K562 (cell line): ENCODE results near the gene MITF. TPM values are rescaled to one million over a fixed set of nuclear protein-coding genes. Genes with fewer than 3 reads are reported as not detected.

Experiments
- ATAC-seq: fragments of 200-7000 bp; cut with Tn5 transposase; 3 replicates; pipeline ENCODE4 v1.9.1; 2020; ENCODE audit warnings: moderate library complexity
- BruUV-seq: library from RNA; stranded (reverse); fragments of 400-500 nt; replicated peaks from 2 replicates; lab custom pipeline; 2021; lab: Mats Ljungman, UMichigan
- CTCF ChIA-PET: fragments of 300-600 bp; formaldehyde crosslinking; extraction: SDS; loops from one replicate; lab custom pipeline; 2021; ENCODE audit warnings: low intra/inter-chr PET ratio; lab: Yijun Ruan, JAX
- POLR2A ChIA-PET: fragments of 300-600, 350-650 bp; sonication (Branson Sonifier 250); formaldehyde crosslinking; extraction: SDS; loops from one replicate; lab custom pipeline; 2021; ENCODE audit warnings: antibody characterized with exemption, inconsistent platforms; lab: Yijun Ruan, JAX
- DNase-seq, 4 experiments: peaks; one replicate each; pipeline versions ENCODE4 v3.0.0 to v3.0.0-alpha.2; 2011 to 2018; ENCODE audit warnings: low spot score in 3 of 4, mixed read lengths in 3 of 4; ENCODE audit errors: extremely low read depth in 1 of 4
- FAIRE-seq: peaks from 2 replicates; lab custom pipeline; 2011; peaks lifted over from hg19 to GRCh38; lab: Jason Lieb, UNC
- H2AFZ ChIP-seq: 2 replicates; pipeline ENCODE4 v1.6.0; 2011; ENCODE audit warnings: low read depth, low read length, control low read depth, inconsistent platforms
- H3K27ac ChIP-seq: fragments of 200-600 bp; 3 replicates; pipeline ENCODE4 v1.8.0; 2011; ENCODE audit warnings: low read depth, mild to moderate bottlenecking, control low read depth, inconsistent platforms, low read length, moderate library complexity, mixed read lengths; ENCODE audit errors: extremely low read depth
- H3K27me3 ChIP-seq, 2 experiments: fragments of 300-600 bp in 1 of 2; 2 replicates in 1 of 2; 3 replicates in 1 of 2; pipeline versions ENCODE4 v1.6.0 to v1.8.0; 2011; ENCODE audit warnings: inconsistent platforms in 2 of 2, low read length in 2 of 2, mild to moderate bottlenecking in 1 of 2, mixed read lengths in 1 of 2, moderate library complexity in 1 of 2; ENCODE audit not compliant: control insufficient read depth in 2 of 2, insufficient read depth in 2 of 2
- H3K36me3 ChIP-seq: fragments of 300-600 bp; 3 replicates; pipeline ENCODE4 v1.8.0; 2011; ENCODE audit warnings: mild to moderate bottlenecking, low read length, inconsistent platforms; ENCODE audit not compliant: control insufficient read depth, insufficient read depth
- H3K4me1 ChIP-seq, 2 experiments: fragments of 200-600 bp in 1 of 2; replicated peaks in 1 of 2; 2 replicates in 1 of 2; 3 replicates in 1 of 2; pipeline versions ENCODE4 v1.5.1 to v1.8.0; 2011; ENCODE audit warnings: inconsistent platforms in 2 of 2, low read length in 2 of 2, mild to moderate bottlenecking in 1 of 2, mixed read lengths in 1 of 2, moderate library complexity in 1 of 2; ENCODE audit not compliant: control insufficient read depth in 2 of 2, insufficient read depth in 2 of 2
- H3K4me2 ChIP-seq: 2 replicates; pipeline ENCODE4 v1.6.1; 2011; ENCODE audit warnings: low read length, control low read depth, inconsistent platforms, mixed read lengths; ENCODE audit not compliant: insufficient read depth
- H3K4me3 ChIP-seq: fragments of 200-600 bp; sonication (generic), shearing (Covaris generic); 2 replicates; pipeline ENCODE4 v1.5.1; 2016; ENCODE audit warnings: control low read depth, inconsistent platforms
- H3K79me2 ChIP-seq: fragments of 200-600 bp; 3 replicates; pipeline ENCODE4 v1.8.0; 2011; ENCODE audit warnings: low read length, inconsistent platforms; ENCODE audit not compliant: control insufficient read depth, insufficient read depth
- H3K9ac ChIP-seq, 2 experiments: 2 replicates each; pipeline versions ENCODE4 v1.6.0 to v1.6.1; 2011; ENCODE audit warnings: low read depth in 2 of 2, low read length in 2 of 2, control low read depth in 1 of 2, inconsistent platforms in 1 of 2, mild to moderate bottlenecking in 1 of 2, mixed read lengths in 1 of 2; ENCODE audit not compliant: insufficient read depth in 1 of 2
- H3K9me1 ChIP-seq: one replicate; pipeline ENCODE4 v1.6.0; 2011; ENCODE audit warnings: inconsistent platforms, mild to moderate bottlenecking, low read length, moderate library complexity; ENCODE audit not compliant: control insufficient read depth, insufficient read depth
- H3K9me3 ChIP-seq: replicated peaks from 2 replicates; pipeline ENCODE4 v1.5.1; 2011; ENCODE audit warnings: low read depth, low read length, inconsistent platforms; ENCODE audit not compliant: control insufficient read depth, insufficient read depth
- H4K20me1 ChIP-seq: replicated peaks from 2 replicates; pipeline ENCODE4 v1.6.1; 2011; ENCODE audit warnings: low read length, inconsistent platforms, mixed read lengths; ENCODE audit not compliant: control insufficient read depth, insufficient read depth
- ATF1 ChIP-seq, 2 experiments: fragments of 450-650 bp in 1 of 2; IDR thresholded peaks; 2 replicates each; pipeline ENCODE4 v1.6.1; 2016; ENCODE audit warnings: missing compliant biosample characterization in 1 of 2, missing genetic modification characterization in 1 of 2
- CREB1 ChIP-seq, 2 experiments: sonication (generic) in 1 of 2; formaldehyde crosslinking in 1 of 2; IDR thresholded peaks; 2 replicates each; pipeline versions ENCODE4 v1.6.1 to v1.8.0; 2012 to 2022; ENCODE audit warnings: inconsistent platforms in 1 of 2, mild to moderate bottlenecking in 1 of 2, missing genetic modification reagents in 1 of 2, moderate library complexity in 1 of 2
- FOSL1 ChIP-seq: fragments of 200-800 bp; sonication (Bioruptor generic); conservative IDR thresholded peaks from 2 replicates; pipeline ENCODE4 v1.6.1; 2016; ENCODE audit warnings: missing genetic modification characterization, missing compliant biosample characterization
- FOXA1 ChIP-seq: fragments of 450-650 bp; IDR thresholded peaks from 2 replicates; pipeline ENCODE4 v1.6.1; 2016; ENCODE audit warnings: mild to moderate bottlenecking, borderline replicate concordance
- GATAD2A ChIP-seq: fragments of 450-650 bp; IDR thresholded peaks from 2 replicates; pipeline ENCODE4 v1.6.1; 2017
- HNRNPUL1 ChIP-seq: fragments of 200-400 bp; formaldehyde crosslinking; IDR thresholded peaks from 2 replicates; pipeline ENCODE4 v1.6.1; 2017; ENCODE audit warnings: low read length
- ILF3 ChIP-seq: fragments of 450-650 bp; IDR thresholded peaks from 2 replicates; pipeline ENCODE4 v1.6.1; 2018; ENCODE audit warnings: antibody characterized with exemption, mild to moderate bottlenecking, moderate library complexity, borderline replicate concordance
- ILK ChIP-seq: fragments of 450-650 bp; IDR thresholded peaks from 2 replicates; pipeline ENCODE4 v1.6.1; 2016; ENCODE audit warnings: missing genetic modification characterization, low read depth, mild to moderate bottlenecking, missing compliant biosample characterization, moderate library complexity, borderline replicate concordance
- JUND ChIP-seq, 2 experiments: IDR thresholded peaks; 2 replicates in 1 of 2; 3 replicates in 1 of 2; pipeline ENCODE4 v1.6.1; 2011; ENCODE audit warnings: borderline replicate concordance in 2 of 2, low read depth in 2 of 2, low read length in 2 of 2, improper control_type of control experiment in 1 of 2, missing biosample characterization in 1 of 2, missing genetic modification characterization in 1 of 2, missing genetic modification reagents in 1 of 2
- NFATC3 ChIP-seq: fragments of 450-650 bp; IDR thresholded peaks from 2 replicates; pipeline ENCODE4 v1.6.1; 2017; ENCODE audit warnings: mild to moderate bottlenecking
- NFIC ChIP-seq: fragments of 450-650 bp; IDR thresholded peaks from 2 replicates; pipeline ENCODE4 v1.6.1; 2017; ENCODE audit warnings: mild to moderate bottlenecking, inconsistent platforms
- POU5F1 ChIP-seq: fragments of 150-350 bp; IDR thresholded peaks from 2 replicates; pipeline ENCODE4 v1.6.1; 2014; ENCODE audit warnings: borderline replicate concordance, low read length, low read depth, mild to moderate bottlenecking; ENCODE audit not compliant: partially characterized antibody
- SMARCE1 ChIP-seq: fragments of 450-650 bp; IDR thresholded peaks from 2 replicates; pipeline ENCODE4 v1.7.1; 2016; ENCODE audit warnings: mild to moderate bottlenecking
- ZFP1 ChIP-seq: fragments of 450-650 bp; formaldehyde crosslinking; IDR thresholded peaks from 2 replicates; pipeline ENCODE4 v1.4.0; 2020; ENCODE audit warnings: mild to moderate bottlenecking, mixed read lengths
- ZNF212 ChIP-seq: fragments of 450-650 bp; formaldehyde crosslinking; IDR thresholded peaks from 2 replicates; pipeline ENCODE4 v1.4.0; 2020; ENCODE audit warnings: mild to moderate bottlenecking
- in situ Hi-C: fragments of 300-500 bp; cut with MboI; formaldehyde crosslinking; loops from 4 replicates; pipeline ENCODE4 v1.15.0; 2018; ENCODE audit warnings: inconsistent platforms, mixed read lengths
- intact Hi-C: fragments of 100-400 bp; cut with micrococcal nuclease; formaldehyde crosslinking; loops from 2 replicates; pipeline ENCODE4 v1.14.2; 2022
- polyA plus RNA-seq, 8 experiments: library from polyadenylated mRNA; depleted of rRNA in 4 of 8; stranded (reverse) in 5 of 8; unstranded in 3 of 8; fragments of >200 nt; fragmentation: Nextera tagmentation in 2 of 8; fragmentation: Illumina TruSeq in 1 of 8; extraction: Ambion mirVana in 2 of 8; extraction: Trizol in 1 of 8; gene quantifications; 2 replicates each; pipeline versions ENCODE4 v1.2.1 to v1.2.3, GENCODE V29; 2011 to 2014; ENCODE audit warnings: inconsistent platforms in 1 of 8, missing spikeins in 1 of 8
- total RNA-seq, 7 experiments: library from RNA; depleted of rRNA in 6 of 7; stranded (reverse); fragments of >200 nt in 6 of 7; fragmentation: Illumina TruSeq in 2 of 7; extraction: Trizol in 2 of 7; gene quantifications; 2 replicates each; pipeline versions ENCODE4 v1.2.1 to v1.2.3, GENCODE V29; 2011 to 2021; ENCODE audit warnings: low replicate concordance in 1 of 7
- TF ChIP-seq, protein P1 (sequence below): sonication (generic); formaldehyde crosslinking; IDR thresholded peaks from 2 replicates; pipeline ENCODE4 v1.8.1; 2023; ENCODE audit warnings: mild to moderate bottlenecking, missing genetic modification reagents
- TF ChIP-seq, protein P2 (sequence below): fragments of 200-800 bp; sonication (Bioruptor generic); IDR thresholded peaks from 2 replicates; pipeline ENCODE4 v1.6.1; 2017; ENCODE audit warnings: missing genetic modification characterization, missing compliant biosample characterization

The MITF gene
- total and polyA plus RNA-seq, 9 of the 15 experiments (the other 6 are each of a cell fraction or from before 2014, with no cell fraction given): 5.6 to 14.9 (median 11.1) TPM

DNA sequence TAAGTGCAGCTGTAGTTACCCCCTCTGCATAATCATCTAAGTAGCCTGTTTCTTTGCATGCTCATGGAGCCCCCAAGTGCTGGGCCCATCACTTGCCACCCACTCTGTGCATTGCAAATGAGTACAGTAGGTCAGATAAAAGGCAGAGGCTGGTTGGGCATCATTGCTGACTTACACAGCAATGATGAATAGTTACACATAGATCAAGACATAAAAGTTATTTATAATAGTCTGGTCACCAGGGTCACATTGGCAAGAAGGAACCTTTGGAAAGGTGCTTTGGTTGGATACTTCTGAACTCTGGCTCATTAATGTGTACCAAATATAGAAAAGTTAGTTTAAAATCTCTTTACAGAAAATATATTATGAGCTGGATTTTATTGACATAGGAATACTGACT, 111.6 kb downstream of the MITF start:
- ChIA-PET CTCF (no interaction called here), POLR2A (interaction anchor here (1.2 kb wide), 1 partner anchor 16 kb away, joined by 3 read pairs; no protein-coding TSS in a partner anchor)
- Histone ChIP-seq H3K4me3 (no peak overlapping the region), H3K9me1 (no peaks in the 10 kb centered on the region), H3K4me2 (no peak overlapping the region), H3K4me1 (peaks cover 0 to 7% of the 10 kb centered on the region in 2 experiments; a peak in 3 of 5 replicates), H2AFZ (no peak overlapping the region), H3K27ac (no peak overlapping the region), H3K27me3 (no peaks in the 10 kb centered on the region), H3K36me3 (no peaks in the 10 kb centered on the region), H3K79me2 (peaks cover 4% of the 10 kb centered on the region; the same call in 1 of the 3 replicates), H4K20me1 (0 out of 2 replicates have a peak, but pooled peaks cover 4% of the 10 kb centered on the region), H3K9ac (no peak overlapping the region), H3K9me3 (no peaks in the 10 kb centered on the region)
- intact Hi-C loops: no loop called here
- in situ Hi-C loops: no loop called here
- no TSS peak for BruUV-seq
- ATAC-seq: no peak
- FAIRE-seq: no peak
- DNase-seq: no peak
- TF ChIP-seq CREB1 (IDR thresholded peaks at IDR 0.05): no peak
- TF ChIP-seq CREB1 (CRISPR knock-in tag; IDR thresholded peaks at IDR 0.05): no peak
- TF ChIP-seq ILK: no peak
- TF ChIP-seq GATAD2A: no peak
- no peak for TF ChIP-seq SMARCE1
- TF ChIP-seq NFATC3: no peak
- TF ChIP-seq, protein P1, sequence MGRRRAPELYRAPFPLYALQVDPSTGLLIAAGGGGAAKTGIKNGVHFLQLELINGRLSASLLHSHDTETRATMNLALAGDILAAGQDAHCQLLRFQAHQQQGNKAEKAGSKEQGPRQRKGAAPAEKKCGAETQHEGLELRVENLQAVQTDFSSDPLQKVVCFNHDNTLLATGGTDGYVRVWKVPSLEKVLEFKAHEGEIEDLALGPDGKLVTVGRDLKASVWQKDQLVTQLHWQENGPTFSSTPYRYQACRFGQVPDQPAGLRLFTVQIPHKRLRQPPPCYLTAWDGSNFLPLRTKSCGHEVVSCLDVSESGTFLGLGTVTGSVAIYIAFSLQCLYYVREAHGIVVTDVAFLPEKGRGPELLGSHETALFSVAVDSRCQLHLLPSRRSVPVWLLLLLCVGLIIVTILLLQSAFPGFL (CRISPR knock-in tag): no peak
- no peak for TF ChIP-seq FOSL1 (tag)
- TF ChIP-seq NFIC: no peak
- TF ChIP-seq, protein P2, sequence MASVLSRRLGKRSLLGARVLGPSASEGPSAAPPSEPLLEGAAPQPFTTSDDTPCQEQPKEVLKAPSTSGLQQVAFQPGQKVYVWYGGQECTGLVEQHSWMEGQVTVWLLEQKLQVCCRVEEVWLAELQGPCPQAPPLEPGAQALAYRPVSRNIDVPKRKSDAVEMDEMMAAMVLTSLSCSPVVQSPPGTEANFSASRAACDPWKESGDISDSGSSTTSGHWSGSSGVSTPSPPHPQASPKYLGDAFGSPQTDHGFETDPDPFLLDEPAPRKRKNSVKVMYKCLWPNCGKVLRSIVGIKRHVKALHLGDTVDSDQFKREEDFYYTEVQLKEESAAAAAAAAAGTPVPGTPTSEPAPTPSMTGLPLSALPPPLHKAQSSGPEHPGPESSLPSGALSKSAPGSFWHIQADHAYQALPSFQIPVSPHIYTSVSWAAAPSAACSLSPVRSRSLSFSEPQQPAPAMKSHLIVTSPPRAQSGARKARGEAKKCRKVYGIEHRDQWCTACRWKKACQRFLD (CRISPR knock-in tag): no peak
- TF ChIP-seq POU5F1: no peak
- TF ChIP-seq ILF3: no peak
- TF ChIP-seq ZNF212 (CRISPR knock-in tag): no peak
- no peak for TF ChIP-seq HNRNPUL1
- TF ChIP-seq ATF1 (CRISPR knock-in tag; IDR thresholded peaks at IDR 0.05): no peak
- TF ChIP-seq ATF1 (tag; IDR thresholded peaks at IDR 0.05): no peak
- TF ChIP-seq ZFP1: no peak
- no peak for TF ChIP-seq FOXA1
- TF ChIP-seq JUND (IDR thresholded peaks at IDR 0.05; ENCODE audit: borderline replicate concordance, low read depth, low read length): no peak
- TF ChIP-seq JUND (tag; IDR thresholded peaks at IDR 0.05; ENCODE audit: borderline replicate concordance, low read depth, low read length): no peak
